GM18511 (cell line): ENCODE measurements around the gene ZNF322.

Experiments used
- ATAC-seq: cut with Tn5 transposase; IDR thresholded peaks from one replicate; pipeline ENCODE4 v1.9.1; 2021; ENCODE audit warnings: mild to moderate bottlenecking, moderate library complexity; ENCODE audit not compliant: unreplicated experiment

The ZNF322 gene

DNA sequence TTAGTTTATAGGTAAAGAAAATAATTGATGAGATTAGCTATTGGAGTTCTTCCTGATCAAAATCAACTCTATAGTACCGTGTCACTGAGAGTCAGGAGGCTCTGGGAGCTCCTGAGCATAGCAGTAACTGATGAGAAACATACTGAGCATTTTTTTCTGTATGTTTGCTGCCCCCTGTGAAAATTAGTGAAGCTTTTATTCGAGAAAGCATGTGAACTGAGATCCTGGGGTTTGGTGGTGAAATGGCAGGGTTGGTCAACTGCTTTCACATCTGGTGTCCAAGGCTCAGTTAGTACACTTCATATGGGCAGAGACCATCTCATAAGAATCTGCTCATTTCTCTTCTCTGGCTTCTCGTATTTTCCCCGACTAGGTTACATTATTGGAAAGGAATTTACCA, 66.9 kb downstream of the ZNF322 start:
- no peak for ATAC-seq

DNA sequence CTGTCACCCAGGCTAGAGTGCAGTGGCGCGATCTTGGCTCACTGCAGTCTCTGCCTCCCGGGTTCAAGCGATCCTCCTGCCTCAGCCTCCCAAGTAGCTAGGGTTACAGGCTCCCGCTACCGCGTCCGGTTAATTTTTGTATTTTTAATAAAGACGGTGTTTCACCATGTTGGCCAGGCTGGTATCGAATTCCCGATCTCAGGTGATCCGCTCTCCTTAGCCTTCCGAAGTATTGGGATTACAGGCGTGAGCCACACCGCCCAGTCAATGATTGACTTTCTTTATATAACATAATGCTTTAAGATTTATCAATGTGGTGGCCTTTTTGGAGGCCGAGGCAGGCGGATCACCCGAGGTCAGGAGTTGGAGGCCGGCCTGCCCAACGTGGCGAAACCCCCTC, 70.6 kb downstream of the ZNF322 start:
- ATAC-seq: no peak
